Bronchus fibroblast of lung (primary cell): ENCODE data around the gene CLCF1. TPM values are rescaled to one million over a fixed set of nuclear protein-coding genes. Genes with fewer than 3 reads are reported as not detected.

Experiments
- total RNA-seq: library from RNA; depleted of rRNA; stranded (reverse); fragments of >200 nt; gene quantifications from 2 replicates; pipeline ENCODE4 v1.2.3, GENCODE V29; 2015

Gene CLCF1
- 4.0 and 5.4 TPM in 2 replicates for total RNA-seq

DNA sequence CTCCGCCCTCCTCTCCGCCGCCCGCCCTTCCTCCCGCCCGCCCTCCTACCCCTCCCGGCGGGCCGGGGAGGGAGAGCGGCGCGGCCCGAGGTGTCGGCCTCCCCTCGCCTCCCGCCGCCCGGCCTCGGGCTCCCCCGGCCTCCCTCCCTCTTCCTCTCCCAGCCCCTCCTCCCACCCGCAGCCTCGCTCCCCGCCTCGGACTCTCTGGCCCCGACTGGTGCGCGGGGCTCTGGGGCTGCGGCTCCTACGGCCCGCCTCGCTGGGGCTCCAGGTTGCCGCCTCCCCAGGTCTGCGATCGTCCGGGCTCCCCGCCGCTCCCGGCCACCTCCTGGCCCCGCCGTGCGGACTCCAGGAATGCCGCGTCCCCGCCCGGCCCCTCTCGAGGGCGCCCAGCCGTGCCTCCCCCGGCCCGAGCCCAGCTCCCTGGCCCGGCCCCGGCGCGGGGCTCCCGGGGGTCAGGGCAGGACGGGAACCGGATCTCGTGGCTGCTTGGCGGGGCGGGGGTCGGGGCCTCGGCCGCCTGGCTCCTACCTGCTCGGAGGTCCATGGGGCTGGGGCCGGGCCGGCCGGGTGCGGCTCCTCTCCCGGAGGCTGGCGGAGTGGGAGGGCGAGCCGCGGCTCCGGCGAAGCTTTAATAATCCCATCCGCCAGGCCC is at the start of gene CLCF1:
TSS of gene CLCF1 (minus strand) at position 606 of the 655 bp plus-strand sequence. CDS start at position 547, 59 bp downstream.

DNA sequence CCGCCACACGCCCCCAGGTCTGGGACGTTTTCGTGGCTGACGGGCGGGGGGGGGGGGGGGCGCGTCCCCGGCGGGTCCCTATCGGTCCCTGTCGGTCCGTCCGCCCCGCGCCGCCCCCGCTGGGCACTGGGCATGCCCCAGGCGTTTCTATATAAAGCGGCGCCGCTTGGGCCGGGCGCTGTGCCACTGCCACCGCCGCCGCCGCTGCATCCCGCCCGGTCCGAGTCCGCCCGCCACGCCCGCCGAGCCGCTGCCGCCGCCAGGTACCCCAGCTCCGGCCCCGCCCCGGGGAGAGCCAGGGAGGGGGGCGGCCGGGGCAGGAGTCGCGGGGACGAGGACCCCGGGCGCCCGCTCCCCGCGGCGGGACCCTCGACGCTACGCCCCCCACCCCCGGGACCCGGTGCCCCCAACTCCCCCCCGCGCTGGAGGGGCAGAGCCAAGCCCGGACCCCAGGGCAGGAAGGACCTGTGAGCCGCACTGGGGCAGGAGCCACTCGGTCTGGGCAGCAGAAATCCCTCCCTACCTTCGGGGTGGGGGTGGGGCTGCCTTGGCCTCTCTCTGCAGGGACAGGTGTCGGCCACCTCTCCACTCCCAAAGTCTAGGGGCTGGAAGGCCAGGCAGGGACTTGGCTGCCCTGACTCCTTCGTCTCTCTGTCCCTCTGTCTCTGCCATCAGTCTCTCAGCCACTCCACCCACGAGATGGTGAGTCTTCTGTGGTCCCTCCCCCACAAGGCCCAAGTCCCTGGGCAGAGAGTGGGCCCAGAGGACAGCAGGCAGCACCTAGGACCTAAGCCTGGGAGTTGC is 42.3 kb upstream of the CLCF1 start, which contains the start of gene CARNS1:
TSS of gene CARNS1 (plus strand) at position 178 of the 804 bp plus-strand sequence. CDS start at position 700, 522 bp downstream.

DNA sequence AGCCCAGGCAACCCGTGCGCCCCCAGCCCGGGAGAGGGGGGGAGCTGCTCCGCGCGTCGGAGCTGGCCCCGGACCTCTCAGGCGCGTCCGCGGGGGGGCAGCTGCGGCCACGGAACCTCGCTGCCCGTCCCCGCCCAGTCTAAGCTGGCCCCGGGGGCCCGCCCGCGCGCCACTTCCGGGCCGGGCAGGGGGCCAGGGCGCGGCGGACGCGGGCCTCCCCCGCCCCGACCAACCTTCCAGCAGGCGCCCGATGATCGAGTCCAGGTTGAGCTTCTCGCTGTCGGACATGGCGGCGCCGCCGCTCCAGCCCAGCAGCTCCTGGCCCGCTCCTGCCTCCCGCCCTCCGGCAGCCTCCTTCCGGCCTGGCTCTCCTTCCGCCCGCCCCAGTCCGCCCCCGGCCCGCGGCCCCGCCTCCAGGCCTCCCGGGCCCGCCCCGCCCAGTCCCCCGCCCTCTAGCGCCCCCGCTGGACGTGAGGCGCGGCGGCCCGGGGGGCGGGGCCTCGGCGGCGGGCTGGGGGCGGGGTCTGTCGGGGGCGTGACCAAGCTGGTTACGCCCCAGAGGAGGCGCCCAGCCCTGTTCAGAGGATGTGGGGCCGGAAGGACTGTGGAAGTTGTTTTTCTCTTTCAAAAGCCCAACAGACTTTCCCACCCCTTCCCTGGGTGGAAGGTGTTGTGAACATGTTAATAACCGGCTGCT is 28.2 kb upstream of the CLCF1 start, which contains the start of gene PPP1CA:
TSS of gene PPP1CA (minus strand) at position 364 of the 697 bp plus-strand sequence. CDS start at position 288, 76 bp downstream.

DNA sequence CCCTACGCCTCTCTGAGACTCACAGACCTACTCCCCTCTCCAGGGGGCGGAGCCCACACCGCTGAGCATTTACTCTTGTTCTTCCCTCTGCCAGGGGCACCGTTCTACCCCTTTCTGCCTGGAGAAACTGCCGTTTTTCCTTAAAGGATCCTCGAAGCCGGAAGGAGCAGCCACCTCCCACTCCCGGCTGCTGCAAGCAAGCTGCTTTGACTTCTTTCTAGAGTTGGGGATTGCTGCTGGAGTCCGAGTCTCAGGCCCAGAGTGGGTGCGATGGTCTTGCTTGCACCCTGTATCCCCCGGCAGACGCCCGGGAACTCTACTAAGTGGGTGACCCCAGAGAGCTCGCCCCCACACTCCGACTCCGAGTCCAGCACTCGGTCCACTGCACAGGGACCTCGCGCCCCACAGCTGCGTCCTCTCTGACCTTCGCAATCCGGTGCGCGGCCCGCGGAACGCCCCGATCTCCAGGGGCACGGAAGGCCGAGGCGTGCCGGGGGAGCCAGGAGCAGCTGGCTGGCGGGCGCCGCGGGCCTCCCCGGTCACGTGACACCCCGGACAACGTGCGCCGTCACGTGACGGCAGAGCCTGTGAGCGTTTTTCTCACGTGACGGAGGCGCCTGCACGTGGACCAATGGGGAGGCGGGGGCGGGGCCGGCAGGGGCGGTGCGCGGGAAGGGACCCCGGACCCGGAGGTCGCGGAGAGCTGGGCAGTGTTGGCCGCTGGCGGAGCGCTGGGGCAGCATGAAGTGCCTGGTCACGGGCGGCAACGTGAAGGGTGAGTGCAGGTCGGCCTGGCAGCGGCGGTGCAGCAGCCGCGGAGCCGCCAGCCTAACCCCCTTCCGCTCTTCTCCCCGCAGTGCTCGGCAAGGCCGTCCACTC is 18.1 kb upstream of the CLCF1 start, which contains the start of gene RAD9A:
TSS of gene RAD9A (plus strand) at position 683 of the 879 bp plus-strand sequence. CDS start at position 742, 59 bp downstream.

DNA sequence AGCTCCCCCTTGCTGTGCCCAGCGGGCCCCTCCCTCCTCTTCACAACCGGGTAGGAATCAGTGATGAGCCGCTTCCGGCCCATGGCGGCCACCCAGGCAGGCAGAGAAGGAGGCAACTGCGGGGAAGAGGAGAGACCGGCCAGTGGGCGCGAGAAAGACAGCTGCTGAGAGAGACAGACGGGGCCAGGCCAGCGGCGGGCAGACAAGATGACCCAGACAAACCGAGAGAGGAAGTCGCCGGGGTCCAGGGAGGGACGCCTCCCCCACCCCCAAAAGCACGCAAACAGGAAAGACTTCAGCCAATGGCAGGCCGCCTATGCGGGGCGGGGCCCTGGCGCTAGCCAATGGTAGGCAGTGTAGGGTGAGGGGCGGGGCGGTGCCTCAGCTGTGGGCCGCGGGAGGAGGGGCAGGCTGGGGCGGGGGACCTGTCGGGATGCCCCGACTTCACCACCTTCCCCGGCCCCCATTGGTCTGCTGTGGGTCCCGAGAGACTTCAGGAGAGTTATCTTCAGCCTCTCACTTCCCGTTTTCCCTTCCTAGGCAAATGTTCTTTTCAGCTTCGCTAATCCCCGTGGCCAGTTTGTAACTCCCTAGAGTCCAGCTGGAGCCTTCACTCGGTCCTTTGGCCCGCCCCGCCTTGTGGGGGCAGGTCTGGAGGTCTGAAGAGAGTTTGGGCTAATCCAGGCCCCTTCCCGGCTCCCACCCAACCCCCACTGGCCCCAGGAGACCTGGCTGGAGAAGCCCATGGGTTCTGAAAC is 19.9 kb downstream of the CLCF1 start, which contains the start of gene POLD4:
TSS of gene POLD4 (minus strand) at position 230 of the 758 bp plus-strand sequence. CDS start at position 83, 147 bp downstream.

Other genes starting within 250 kb of the CLCF1 start
- 38.8 and 41.8 TPM in 2 replicates for gene GRK2, start 107.1 kb downstream of the CLCF1 start, total RNA-seq
- 23.8 and 26.1 TPM in 2 replicates for gene ANKRD13D, start 84.3 kb downstream of the CLCF1 start, total RNA-seq
- gene SSH3, start 70.1 kb downstream of the CLCF1 start, total RNA-seq: 12.5 and 14.1 TPM in 2 replicates
- 80.7 and 97.1 TPM in 2 replicates for gene POLD4, start 20.1 kb downstream of the CLCF1 start, total RNA-seq
- 8.6 and 9.6 TPM in 2 replicates for gene RAD9A, start 18.4 kb upstream of the CLCF1 start, total RNA-seq
- gene PPP1CA, start 28.3 kb upstream of the CLCF1 start, total RNA-seq: 202 and 225 TPM in 2 replicates
- not detected in 2 replicates for gene TBC1D10C, start 30.5 kb upstream of the CLCF1 start, total RNA-seq
- not detected in 2 replicates for gene CARNS1, start 42.1 kb upstream of the CLCF1 start, total RNA-seq
- gene RPS6KB2, start 54.9 kb upstream of the CLCF1 start, total RNA-seq: 55.2 and 65.4 TPM in 2 replicates
- 0.45 TPM in 1 of 2 replicates, not detected in the other for gene PTPRCAP, start 64.1 kb upstream of the CLCF1 start, total RNA-seq
- 75.3 and 84.4 TPM in 2 replicates for gene CORO1B, start 69.9 kb upstream of the CLCF1 start, total RNA-seq
- not detected in 2 replicates for gene GPR152, start 79.1 kb upstream of the CLCF1 start, total RNA-seq
- gene CABP4, start 81.8 kb upstream of the CLCF1 start, total RNA-seq: not detected in 2 replicates
- 30.0 and 53.1 TPM in 2 replicates for gene TMEM134, start 95.7 kb upstream of the CLCF1 start, total RNA-seq
- gene AIP, start 109.4 kb upstream of the CLCF1 start, total RNA-seq: 57.7 and 69.6 TPM in 2 replicates
- 19.5 and 22.7 TPM in 2 replicates for gene PITPNM1, start 131.8 kb upstream of the CLCF1 start, total RNA-seq
- gene CDK2AP2, start 134.6 kb upstream of the CLCF1 start, total RNA-seq: 42.4 and 45.6 TPM in 2 replicates
- not detected in 2 replicates for gene CABP2, start 149.8 kb upstream of the CLCF1 start, total RNA-seq
- 1,003 and 1,137 TPM in 2 replicates for gene GSTP1, start 210.2 kb upstream of the CLCF1 start, total RNA-seq
- 230 and 237 TPM in 2 replicates for gene NDUFV1, start 233.3 kb upstream of the CLCF1 start, total RNA-seq